Neuron (in vitro differentiated cells): Measurements from ENCODE around the gene FHIT.

ENCODE experiments used
- H2AFZ ChIP-seq: one replicate; pipeline ENCODE4 v1.6.1; 2013; ENCODE audit warnings: low read depth, mild to moderate bottlenecking, inconsistent platforms, low read length, moderate library complexity
- H3K27me3 ChIP-seq: one replicate; pipeline ENCODE4 v1.6.1; 2013; ENCODE audit warnings: low read length; ENCODE audit not compliant: insufficient read depth
- H3K36me3 ChIP-seq: one replicate; pipeline ENCODE4 v1.6.1; 2013; ENCODE audit warnings: low read length; ENCODE audit not compliant: insufficient read depth
- H3K4me1 ChIP-seq: one replicate; pipeline ENCODE4 v1.6.1; 2013; ENCODE audit warnings: low read length; ENCODE audit not compliant: insufficient read depth
- H3K4me3 ChIP-seq: 2 replicates; pipeline ENCODE4 v1.5.1; 2013; ENCODE audit warnings: mild to moderate bottlenecking, low read length, moderate library complexity
- H3K9me3 ChIP-seq: one replicate; pipeline ENCODE4 v1.6.1; 2013; ENCODE audit warnings: low read length

The FHIT gene

DNA sequence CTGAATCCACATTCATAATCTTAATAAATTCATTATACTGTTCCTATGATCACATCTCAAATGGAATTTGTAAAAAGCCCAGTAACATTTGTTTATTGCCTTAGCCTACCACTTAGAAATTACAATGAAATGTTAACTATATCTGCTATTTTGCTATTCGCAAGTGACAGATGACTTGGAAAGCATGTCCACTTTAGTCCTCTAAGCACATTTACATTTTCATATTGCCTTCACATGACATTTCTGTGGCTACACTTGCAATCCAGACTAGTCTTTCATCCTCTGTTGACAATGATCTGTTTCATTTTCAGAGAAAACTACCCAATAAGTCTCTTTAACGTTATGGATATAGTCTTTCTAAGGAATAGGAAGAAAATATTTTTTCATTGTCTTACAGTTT, 741.8 kb downstream of the FHIT start:
- Histone ChIP-seq H3K4me1 (no peaks in the 10 kb centered on the region), H3K9me3 (no peaks in the 10 kb centered on the region), H3K36me3 (no peaks in the 10 kb centered on the region), H2AFZ (no peak overlapping the region), H3K4me3 (no peak overlapping the region), H3K27me3 (no peaks in the 10 kb centered on the region)

DNA sequence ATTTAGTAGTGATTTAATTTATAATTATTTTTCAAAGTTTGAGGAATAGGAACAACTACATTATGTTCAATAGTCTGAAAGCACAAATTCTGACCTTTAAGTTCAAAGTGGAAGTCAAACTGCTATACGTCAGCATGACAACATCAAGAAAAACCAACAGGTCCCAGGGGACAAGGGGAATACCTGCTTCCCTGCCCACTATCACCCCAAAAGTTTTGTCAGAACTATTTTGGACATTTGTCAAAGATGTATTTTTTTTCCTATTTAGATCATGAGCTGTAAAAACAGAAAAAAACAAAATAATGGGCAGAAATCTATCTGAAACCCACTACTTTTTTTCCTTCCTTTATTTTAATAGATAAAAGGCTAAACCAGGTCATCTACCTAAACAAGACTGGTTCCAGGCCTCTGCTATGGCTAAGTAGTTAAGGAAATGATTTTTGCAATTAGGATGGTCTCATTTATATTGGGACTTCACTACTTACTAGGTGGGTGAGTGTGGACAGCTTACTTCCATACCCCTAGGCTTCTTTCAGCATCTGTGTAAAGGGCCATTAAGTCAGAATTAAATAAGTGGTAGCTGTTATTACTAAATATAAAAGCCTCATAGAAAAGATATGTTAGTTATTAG, 746.3 kb downstream of the FHIT start:
- Histone ChIP-seq H3K4me3 (no peak overlapping the region), H3K27me3 (no peaks in the 10 kb centered on the region), H3K4me1 (no peaks in the 10 kb centered on the region), H3K9me3 (no peaks in the 10 kb centered on the region), H3K36me3 (no peaks in the 10 kb centered on the region), H2AFZ (no peak overlapping the region)

DNA sequence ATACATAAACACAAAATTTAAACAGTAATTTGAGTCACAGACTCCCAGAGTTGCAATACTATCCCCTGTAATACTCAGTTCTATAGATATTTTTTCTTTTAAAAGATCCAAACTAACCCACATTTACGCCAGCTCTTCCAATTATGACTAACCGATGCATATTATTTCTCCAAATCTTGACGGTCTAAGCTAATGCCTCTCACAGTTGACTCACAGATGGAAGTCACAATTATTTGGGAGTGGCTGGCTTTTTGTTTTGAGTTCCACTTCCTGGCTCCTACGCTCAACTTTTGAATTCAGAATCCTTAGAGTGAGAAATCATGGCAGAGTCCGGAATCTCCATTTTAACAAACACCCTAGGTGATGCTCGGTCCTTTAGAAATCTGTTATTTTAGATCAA, 749.9 kb downstream of the FHIT start:
- Histone ChIP-seq H3K36me3 (no peaks in the 10 kb centered on the region), H3K9me3 (no peaks in the 10 kb centered on the region), H2AFZ (no peak overlapping the region), H3K27me3 (no peaks in the 10 kb centered on the region), H3K4me1 (no peaks in the 10 kb centered on the region), H3K4me3 (no peak overlapping the region)

DNA sequence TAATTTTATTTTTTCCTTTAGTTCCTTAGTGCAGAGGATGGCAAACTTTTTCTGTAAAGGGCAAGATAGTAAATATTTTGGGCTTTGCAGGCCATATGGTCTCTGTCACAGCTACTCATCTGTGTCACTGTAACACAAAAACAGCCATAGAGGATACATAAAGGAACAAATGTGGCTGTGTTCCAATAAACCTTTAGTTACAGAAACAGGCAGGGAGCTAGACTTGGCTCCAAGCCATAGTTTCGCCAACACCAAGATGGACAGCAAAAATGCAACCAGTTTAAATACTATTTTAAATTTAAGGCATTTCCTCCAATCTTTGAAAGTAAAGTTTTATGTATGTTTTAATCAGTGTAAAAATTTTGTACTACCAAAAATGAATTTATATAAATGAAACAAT, 753.4 kb downstream of the FHIT start:
- H3K9me3 ChIP-seq: no peaks in the 10 kb centered on the region
- H3K36me3 ChIP-seq: no peaks in the 10 kb centered on the region
- no peaks in the 10 kb centered on the region for H3K4me1 ChIP-seq

DNA sequence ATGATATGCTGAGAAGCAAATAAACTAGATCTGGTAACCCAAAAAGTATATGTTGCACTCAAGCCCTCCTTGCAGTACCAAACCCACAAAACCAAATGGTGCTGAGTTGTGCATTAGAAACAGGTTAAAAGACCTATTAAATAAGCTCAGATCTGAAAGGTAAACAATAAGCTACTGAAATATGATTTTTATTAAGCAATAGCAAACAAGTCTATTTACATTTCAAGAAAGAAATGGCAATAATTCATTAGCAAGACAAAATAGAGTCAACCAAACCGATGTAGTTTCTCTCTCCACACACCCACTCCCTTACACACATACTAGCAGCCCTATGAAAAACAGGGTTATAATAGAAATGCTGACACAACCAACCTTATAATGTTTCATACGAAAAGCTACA, 760.3 kb downstream of the FHIT start:
- no peaks in the 10 kb centered on the region for H3K36me3 ChIP-seq
- no peaks in the 10 kb centered on the region for H3K27me3 ChIP-seq
- H3K4me3 ChIP-seq: no peak overlapping the region
- H3K9me3 ChIP-seq: no peaks in the 10 kb centered on the region
- no peak overlapping the region for H2AFZ ChIP-seq
- no peaks in the 10 kb centered on the region for H3K4me1 ChIP-seq

More for the DNA sequence above, 753.4 kb downstream of the FHIT start:
- H3K4me3 ChIP-seq: no peak overlapping the region
- no peak overlapping the region for H2AFZ ChIP-seq
- H3K27me3 ChIP-seq: no peaks in the 10 kb centered on the region

DNA sequence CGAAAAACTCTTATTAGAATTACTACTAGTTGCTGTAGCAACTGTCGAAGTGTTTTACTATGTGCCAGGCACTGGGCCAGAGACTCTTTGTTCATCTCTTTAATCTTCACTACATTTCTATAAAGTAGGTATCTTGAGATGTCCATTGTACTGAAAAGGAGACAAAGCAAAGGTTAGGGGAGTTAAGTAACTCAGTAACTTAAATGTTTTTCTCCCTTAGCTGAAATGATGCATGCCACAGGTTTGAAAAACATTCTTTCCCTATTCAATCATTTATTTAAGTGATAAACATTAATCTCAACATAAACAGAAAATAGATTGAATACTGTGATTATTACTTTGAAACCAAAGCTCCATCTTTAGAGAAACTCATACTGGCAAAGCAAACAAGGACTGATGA, 776.2 kb downstream of the FHIT start:
- H3K27me3 ChIP-seq: no peaks in the 10 kb centered on the region
- no peaks in the 10 kb centered on the region for H3K4me1 ChIP-seq
- no peak overlapping the region for H2AFZ ChIP-seq
- H3K4me3 ChIP-seq: no peak overlapping the region
- H3K9me3 ChIP-seq: peaks cover 3% of the 10 kb centered on the region
- H3K36me3 ChIP-seq: no peaks in the 10 kb centered on the region

DNA sequence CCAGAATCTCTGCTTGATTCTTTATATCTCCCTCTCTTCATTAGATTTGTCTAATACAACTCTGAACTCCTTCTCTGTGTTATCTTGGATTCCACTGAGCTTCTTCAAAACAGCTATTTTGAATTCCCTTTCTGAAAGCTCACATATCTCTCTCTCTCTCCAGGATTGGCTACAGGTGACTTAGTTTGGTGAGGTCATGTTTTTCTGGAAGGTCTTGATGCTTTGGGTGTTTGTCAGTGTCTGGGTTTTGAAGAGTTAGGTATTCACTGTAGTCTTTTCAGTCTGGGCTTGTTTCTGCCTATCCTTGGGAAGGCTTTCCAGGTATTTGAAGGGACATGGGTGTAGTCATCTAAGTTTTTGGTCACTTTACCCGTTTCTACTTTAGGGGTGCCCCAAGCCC, 781.8 kb downstream of the FHIT start:
- no peaks in the 10 kb centered on the region for H3K36me3 ChIP-seq
- no peaks in the 10 kb centered on the region for H3K4me1 ChIP-seq
- H3K9me3 ChIP-seq: peaks cover 4% of the 10 kb centered on the region
- H3K27me3 ChIP-seq: no peaks in the 10 kb centered on the region
- H2AFZ ChIP-seq: no peak overlapping the region
- H3K4me3 ChIP-seq: no peak overlapping the region

DNA sequence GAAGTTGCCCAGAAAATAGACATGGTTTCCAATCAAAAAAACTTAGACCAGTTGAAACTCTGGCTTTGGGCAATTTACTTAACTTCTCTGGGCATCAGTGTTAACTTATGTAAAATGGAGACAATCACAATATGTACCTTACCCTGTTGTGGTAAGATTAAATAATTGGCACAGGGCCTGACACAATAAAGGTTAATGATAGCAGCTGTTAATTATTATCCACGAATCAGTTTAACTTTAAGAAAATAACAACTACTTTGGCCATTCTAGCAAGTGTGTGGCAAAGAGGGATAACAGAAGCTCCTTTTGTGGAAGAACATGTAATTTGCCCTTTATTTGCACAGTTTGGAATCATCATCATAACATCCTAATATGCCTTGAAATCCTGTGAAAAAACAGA, 787.6 kb downstream of the FHIT start:
- no peaks in the 10 kb centered on the region for H3K36me3 ChIP-seq
- no peaks in the 10 kb centered on the region for H3K27me3 ChIP-seq
- no peak overlapping the region for H3K4me3 ChIP-seq
- H3K9me3 ChIP-seq: no peaks in the 10 kb centered on the region
- H2AFZ ChIP-seq: no peak overlapping the region
- no peaks in the 10 kb centered on the region for H3K4me1 ChIP-seq

DNA sequence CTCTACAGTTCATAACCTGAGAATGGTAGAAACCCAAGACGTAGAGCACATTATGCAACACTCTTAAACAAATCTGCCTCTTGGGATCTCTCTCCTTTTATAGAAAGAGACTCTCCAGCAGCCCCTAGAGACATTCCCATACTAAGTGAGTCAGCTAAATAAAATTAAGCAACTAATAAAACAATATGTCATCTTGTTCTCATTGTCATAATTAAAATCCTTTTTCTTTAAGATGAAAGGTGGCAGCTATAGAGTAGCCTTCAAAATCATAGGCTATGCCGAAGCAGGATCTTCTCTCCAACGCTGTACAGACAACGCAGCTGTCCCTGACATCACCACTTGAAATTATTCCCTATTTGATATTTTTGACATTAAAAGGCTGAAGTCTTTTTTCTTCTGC, 790.0 kb downstream of the FHIT start:
- no peaks in the 10 kb centered on the region for H3K4me1 ChIP-seq
- no peaks in the 10 kb centered on the region for H3K36me3 ChIP-seq
- no peak overlapping the region for H3K4me3 ChIP-seq
- no peaks in the 10 kb centered on the region for H3K27me3 ChIP-seq
- H2AFZ ChIP-seq: no peak overlapping the region
- no peaks in the 10 kb centered on the region for H3K9me3 ChIP-seq

DNA sequence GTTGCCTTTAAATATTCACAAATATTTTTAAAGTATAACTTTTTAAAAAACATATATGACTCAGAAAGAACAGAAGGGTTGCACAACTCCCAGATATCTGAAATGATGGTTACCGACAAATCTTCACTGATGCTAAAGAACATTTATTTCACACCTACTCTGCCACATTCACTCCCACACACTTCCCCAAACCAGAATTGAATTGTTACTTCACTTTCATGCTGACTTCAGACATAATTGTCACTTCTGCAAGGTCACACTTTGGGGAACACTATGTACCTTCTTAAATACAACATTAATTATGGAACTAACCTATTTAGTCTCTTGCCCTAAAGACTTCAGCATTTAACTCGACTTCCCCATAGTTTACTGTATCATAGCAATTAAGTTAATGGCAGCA, 795.1 kb downstream of the FHIT start:
- Histone ChIP-seq H3K36me3 (no peaks in the 10 kb centered on the region), H2AFZ (no peak overlapping the region), H3K9me3 (no peaks in the 10 kb centered on the region)

DNA sequence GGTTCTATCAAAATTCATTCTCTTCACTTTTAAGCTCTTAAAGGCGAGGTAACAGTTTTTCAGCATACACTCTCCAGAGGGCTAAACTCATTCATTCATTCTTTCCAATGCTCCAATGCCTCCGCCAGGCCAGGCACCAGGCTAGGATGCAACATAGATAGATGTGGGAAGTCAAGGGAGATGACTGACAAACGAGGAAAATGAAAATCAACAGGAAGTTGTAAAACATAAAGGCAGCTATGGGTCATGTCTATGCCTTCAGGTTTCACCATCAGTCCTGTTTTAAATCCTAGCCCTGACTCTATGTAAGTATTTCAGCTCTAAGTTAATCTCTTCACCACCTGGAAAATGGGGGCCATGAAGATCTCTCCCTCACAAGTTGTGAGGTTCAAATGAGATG, 797.9 kb downstream of the FHIT start:
- no peak overlapping the region for H3K4me3 ChIP-seq
- no peaks in the 10 kb centered on the region for H3K36me3 ChIP-seq
- no peaks in the 10 kb centered on the region for H3K27me3 ChIP-seq
- no peak overlapping the region for H2AFZ ChIP-seq
- no peaks in the 10 kb centered on the region for H3K9me3 ChIP-seq
- H3K4me1 ChIP-seq: no peaks in the 10 kb centered on the region

More for the DNA sequence above, 795.1 kb downstream of the FHIT start:
- no peaks in the 10 kb centered on the region for H3K27me3 ChIP-seq
- no peaks in the 10 kb centered on the region for H3K4me1 ChIP-seq
- no peak overlapping the region for H3K4me3 ChIP-seq

DNA sequence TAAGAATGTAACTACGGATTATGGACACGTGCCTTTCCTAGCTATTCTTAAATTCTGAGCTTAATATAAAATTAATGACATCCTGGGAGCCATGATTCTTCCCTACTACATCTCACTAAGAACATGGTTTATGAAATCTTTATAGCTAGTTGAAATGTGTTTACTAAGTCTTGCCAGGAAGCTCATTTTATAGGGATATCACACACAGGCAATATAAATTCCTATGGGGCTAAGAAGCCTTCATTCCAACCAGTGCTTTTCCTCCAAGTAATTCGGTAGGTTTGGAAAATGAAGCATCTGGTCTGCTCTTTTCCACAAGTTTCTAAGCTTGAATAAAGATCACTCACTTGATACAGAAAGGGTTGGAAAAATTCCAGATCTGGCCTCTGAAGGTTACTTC, 802.6 kb downstream of the FHIT start:
- H3K4me3 ChIP-seq: no peak overlapping the region
- H2AFZ ChIP-seq: no peak overlapping the region
- no peaks in the 10 kb centered on the region for H3K9me3 ChIP-seq
- no peaks in the 10 kb centered on the region for H3K4me1 ChIP-seq
- H3K27me3 ChIP-seq: no peaks in the 10 kb centered on the region
- H3K36me3 ChIP-seq: no peaks in the 10 kb centered on the region

DNA sequence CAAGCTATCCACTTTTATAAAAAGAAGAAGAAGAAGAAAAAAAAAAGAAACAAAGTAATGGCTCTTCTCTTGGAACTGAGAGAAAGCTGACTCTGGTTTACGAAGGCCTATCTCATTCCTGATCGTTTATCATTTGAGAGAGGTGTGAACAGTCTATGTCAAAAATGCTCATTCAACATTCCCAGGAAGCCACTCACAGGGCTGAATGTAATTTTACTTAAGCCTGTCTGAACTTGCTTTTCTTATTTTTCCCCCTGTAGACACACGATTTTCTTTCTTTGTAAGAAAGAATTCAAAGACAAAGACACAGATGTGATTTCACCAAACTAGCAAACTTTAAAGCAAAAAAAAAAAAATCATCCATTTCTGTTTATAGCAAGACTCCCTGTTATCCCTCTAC, 805.8 kb downstream of the FHIT start:
- no peak overlapping the region for H2AFZ ChIP-seq
- no peak overlapping the region for H3K4me3 ChIP-seq
- H3K9me3 ChIP-seq: no peaks in the 10 kb centered on the region
- H3K4me1 ChIP-seq: no peaks in the 10 kb centered on the region
- H3K27me3 ChIP-seq: no peaks in the 10 kb centered on the region
- H3K36me3 ChIP-seq: no peaks in the 10 kb centered on the region

DNA sequence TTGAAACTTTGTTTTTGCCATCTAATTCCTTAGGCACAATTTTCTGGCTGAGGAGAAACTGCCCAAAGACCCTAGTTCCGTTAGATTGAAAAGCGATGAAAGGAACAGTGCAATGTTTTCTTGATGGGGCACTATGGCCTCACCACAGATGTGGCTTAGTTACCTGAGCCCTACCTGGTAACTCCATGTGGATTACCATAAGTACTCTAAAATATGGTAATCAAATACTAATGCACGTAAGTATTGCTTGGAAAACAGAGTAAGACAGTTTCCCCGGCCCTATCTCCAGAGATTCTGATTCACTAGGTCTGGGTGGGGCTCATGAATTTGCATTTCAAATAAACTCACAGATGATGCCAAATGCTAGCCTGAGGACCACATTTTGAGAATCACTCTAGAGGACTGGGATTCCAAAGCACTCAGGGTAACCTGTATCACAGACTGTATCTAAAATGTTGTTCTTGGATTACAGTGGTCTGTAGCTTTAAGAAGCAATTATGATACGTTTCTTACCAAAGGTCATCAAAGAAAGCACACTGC, 806.3 kb downstream of the FHIT start:
- Histone ChIP-seq H2AFZ (no peak overlapping the region), H3K4me3 (no peak overlapping the region), H3K27me3 (no peaks in the 10 kb centered on the region), H3K4me1 (no peaks in the 10 kb centered on the region), H3K36me3 (no peaks in the 10 kb centered on the region), H3K9me3 (no peaks in the 10 kb centered on the region)
